ENCODE results near the gene LPP.

LPP gene

DNA sequence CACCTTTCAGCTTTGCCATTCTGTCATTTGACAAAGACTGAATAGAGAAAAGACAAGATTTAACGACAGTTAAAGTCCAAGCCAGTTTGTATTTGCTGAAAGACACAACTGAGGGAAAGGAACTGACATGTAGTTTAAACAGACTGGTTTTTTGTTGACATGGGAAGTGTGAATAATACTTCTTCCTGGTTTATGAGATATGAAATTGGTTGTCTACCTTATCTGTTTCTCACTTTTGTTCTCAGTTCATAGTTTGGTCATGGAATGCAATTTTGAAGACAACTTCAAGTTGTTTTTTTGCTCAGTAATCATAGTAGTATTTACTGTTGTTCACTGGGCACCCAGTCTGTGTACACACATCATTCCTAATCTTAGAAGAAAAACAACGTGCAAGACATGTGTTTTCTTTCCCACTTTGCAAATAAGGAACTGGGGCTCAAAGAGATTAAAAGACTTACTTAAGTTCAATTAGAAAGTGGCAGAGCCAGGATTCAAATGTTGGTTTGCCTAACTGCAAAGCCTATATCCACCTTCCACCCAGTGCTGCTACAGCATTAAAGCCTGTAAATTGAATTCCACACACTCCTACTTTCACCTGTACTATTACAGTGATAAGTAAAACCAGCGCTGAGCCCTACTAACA is 103.5 kb downstream of the LPP start:
- no peak for DNase-seq

DNA sequence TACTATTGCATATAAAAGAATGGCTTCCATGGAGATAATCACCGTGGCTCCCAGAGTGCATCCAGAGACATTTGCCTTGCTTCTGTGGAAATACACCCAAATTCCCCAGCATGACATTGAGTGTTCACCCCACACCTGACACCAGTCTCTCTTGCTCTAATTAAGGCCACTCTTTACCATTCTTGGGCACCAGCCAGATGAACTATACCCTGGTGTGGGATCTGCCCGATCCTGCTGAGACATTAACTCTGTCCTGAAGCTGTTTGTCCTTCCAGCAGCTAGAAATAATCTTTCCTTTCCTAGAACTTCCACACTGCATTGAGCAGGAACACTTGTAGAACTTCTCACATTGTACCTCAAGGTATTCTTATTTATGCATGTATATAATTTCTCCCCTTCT is 105.2 kb downstream of the LPP start:
- DNase-seq: no peak

DNA sequence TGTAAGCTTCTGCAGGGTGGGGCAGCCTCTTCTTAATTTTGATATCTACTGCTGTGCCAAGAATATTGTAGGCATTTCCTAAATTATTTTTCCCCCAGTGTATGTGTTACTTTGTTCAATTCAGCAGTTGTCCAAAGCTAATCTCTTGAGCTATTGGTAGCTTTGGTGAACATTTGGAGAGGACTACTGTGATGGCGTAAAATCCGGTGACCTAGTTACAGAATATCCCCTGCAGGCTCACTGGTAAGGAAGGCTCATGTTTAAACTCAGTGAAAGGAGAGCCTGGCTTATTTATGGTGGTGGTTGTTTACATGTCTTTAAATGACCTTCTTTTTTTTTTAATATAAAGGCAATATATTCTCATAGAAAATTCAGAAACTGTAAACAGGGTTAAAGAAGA is 105.6 kb downstream of the LPP start:
- DNase-seq: no peak

DNA sequence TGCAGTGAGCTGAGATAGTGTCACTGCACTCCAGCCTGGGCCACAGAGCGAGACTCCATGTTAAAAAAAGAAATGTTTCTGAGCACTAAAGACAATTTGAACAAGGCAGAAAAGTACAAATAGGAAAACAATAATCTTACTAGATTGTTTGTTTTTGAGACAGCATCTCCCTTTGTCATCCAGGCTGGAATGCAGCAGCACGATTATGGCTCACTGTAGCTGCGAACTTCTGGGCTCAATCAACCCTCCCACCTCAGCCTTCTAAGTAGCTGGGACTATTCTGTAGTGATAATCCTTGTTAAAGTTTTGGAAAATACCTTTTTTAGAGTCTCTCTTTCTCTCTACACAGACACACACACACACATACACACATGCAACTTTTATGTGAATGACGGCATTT is 107.1 kb downstream of the LPP start:
- DNase-seq: no peak

DNA sequence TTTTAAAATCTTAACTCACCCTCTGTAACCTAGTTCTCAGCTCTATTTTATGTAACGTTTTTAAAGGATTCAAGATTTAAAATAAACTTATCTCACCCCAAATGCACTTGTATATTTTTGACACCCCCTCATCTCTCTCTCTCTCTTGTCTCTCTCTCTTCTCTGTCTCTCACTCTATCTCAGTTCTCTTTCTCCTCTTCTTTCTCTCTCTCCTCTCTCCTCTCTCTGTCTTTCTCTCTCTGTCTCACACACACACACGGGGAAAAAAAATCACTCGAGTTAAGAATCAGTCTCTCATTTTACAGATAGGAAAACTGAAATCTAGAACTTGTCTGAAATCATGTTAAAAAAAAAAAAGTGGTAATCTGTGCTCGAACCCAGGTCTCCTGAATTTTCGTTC is 108.5 kb downstream of the LPP start:
- DNase-seq: no peak

DNA sequence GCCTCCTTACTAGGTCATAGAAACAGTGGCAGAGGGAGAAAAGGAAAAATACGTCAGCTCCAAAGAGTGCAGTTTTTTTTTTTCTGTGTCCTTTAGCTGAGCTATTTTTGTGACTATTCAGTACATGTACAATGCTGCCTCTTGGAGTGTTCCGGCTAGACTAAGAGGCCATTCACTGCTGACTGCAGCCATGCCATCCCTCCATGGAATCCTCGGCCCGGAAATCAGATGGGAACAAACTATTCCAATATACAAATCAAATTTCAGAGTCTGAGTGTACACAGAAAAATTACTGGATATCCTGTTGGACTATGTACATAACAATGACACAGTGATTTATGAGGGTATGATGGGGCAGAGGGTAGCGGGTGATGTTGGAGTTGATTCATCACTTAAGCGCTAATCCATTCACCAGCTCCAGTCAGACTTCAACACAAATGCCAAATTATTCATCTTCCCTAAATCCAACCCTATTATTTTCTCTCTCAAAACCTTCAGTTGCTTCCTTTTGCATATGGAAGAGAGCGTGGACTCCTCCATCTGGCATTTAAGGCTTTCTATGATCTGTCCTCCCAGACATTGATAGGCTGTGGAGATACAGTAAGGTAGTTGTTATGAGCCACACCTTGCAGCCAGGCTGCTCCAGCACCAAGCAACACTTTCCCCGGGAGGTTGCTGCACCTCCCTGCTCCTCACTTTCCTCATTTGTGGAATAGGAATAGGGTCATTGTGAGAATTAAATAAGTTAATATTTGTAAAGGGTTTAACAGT is 109.1 kb downstream of the LPP start:
- DNase-seq: no peak

DNA sequence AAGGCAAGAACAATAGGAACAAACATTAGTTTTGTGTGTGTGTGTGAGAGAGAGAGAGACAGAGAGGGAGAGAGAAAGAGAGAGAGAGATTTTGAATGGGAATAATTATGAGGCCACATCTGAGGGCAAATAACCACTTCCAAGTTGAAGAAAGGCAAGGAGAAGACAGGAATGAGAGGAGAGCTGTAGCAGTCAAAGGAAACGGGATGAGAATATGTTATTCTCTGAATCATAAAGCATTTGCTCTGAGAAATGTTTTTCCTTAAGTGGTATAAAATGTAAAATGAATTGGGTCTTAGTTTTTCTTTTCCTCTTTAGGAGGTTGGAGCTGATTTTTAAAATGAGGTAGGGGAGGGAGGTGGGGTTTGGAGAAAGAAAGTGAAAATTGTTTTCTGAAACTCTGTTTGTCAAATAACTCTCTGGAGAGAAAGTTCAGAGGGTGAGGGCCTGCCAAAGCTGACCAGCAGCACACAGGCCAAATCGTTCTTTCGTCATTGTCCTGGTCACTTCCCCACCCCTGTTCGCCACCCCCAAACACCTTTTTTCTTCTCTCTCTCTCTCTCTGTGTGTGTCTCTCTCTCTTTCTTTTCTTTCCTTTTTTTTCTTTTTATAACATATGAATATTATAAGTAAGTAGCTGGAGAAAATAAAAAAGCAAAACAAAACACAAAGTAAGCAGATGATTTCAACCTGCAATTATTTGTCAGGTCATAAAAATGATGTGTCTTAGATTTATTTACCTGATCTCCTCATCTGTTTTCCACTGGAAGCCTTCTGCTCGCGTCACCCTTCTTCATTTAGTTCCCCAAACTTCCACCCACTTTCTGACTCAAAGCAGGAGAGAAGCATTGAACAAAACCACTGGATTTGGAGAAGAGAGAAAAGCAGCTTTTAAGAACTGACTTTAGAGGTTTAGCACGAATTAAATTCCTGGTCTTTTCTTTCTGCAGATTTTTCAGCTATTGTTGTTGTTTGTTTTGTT is 110.6 kb downstream of the LPP start:
- no peak for DNase-seq

DNA sequence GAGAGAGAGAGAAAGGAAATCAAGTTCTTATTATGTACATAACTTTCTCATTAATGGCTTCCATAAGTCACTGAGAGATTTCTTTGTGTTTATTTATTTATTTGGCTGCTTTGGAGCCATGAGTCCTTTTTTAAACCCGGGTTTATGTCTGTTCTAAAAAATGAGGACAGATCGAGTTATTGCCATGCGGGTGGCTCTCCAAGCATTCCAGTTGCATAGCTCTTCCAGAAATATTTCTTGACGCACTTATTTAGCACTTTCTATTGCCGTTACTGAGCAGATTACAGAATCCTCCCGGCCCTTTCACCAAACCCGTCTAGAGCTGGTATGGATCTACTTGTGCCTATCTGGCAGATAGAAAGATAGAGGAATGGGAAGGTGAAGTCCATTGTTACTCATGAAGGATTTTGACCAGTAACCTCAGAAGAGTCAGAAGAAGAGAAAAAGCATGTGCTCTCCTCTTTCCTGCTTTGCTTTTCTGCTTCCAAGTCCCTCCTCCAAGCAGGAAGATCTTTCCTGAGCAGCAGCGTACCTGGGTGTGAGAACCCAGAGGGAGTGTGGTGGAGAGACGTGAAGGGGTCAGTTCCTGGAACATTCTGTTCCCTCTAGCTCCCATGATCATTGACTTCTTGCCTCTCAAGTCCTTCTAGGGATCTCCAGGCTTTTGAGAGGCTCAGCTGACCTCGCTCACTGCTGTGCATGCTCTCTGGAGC is 112.8 kb downstream of the LPP start:
- no peak for DNase-seq

DNA sequence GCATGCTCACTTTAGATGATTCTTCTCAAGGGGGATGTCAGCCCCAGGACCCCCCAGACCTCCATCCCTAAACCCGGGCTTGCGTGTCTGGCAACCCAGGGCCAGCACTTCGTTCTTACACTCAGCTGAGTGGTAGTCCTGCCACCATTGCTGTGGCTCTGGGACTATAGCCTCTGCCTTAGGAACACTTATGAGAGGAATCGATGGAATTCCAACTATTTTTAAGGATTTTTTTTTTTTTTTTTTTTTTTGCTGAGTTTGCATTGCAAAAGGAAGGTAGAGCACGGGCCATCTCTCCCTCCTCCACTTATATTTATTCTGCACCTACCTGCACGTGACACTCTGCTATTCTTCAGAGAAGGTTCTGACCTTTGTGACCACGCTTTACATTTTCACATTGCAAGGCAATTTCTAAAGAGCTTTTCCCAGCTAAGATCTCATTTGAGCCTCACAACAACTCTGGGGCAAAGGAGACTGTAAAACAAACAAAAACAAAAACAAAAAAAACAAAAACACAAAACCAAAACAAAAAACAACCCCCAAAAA is 113.9 kb downstream of the LPP start:
- DNase-seq: no peak

DNA sequence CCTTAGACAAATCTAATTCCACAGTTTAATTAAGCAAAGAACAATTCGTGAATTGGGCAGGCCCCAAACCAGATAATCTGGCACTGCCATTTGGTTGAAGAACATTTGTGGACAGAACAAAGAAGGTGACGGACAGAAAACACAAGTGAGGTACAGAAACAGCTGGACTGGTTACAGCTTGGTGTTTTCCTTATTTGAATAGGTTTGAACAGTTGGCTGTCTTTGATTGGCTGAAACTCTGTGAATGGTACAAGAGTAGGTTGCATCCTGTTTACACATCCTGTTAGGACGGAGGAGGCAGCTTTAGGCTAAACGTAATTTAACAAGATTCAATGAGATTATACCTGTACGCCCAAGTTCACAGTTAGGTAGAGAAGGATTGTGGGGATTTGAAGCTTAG is 114.4 kb downstream of the LPP start:
- no peak for DNase-seq

DNA sequence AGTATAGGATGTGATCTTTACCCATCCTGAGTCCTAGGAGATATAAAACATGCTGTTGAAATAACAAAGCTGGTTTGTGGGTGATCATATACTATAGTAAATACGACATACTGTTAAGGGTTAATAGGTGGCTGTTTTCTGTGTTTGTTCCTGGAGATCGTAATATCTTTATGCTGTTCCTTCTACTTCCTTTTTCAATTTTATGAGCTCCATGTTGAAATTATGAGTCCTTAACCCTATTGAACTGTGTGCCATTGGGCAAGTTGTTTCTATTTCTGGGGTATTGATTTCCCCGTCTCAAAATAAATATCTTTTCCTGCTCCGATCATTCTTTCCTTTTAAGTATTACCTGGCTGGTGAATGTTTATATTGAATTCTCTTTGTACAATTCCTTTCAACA is 115.1 kb downstream of the LPP start:
- no peak for DNase-seq

DNA sequence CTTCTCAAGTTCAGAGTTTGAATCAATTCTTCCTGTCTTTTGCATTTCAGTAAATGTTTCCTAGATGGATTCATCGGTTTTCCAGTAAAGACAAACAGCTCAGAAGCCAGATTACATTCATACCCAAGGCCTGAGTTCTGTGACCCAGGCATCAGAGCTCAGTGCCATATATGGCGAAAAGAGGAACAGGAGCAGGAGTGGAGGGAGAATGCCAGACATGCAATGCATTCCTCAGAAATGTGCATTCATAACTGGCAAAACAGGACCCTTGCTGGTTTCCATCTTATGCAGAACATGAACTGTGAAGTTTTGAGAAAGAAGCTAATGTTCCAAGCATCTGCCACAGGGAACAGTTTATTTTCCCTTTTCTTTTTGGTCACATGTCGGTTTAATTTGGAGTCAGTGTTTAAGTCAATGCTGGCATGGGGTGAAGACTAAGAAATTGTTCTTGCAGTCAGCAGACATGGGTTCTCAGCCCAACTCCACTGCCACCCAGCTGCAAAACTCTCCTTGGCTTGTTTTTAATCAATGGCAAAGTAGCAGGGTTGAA is 116.5 kb downstream of the LPP start:
- DNase-seq: no peak

DNA sequence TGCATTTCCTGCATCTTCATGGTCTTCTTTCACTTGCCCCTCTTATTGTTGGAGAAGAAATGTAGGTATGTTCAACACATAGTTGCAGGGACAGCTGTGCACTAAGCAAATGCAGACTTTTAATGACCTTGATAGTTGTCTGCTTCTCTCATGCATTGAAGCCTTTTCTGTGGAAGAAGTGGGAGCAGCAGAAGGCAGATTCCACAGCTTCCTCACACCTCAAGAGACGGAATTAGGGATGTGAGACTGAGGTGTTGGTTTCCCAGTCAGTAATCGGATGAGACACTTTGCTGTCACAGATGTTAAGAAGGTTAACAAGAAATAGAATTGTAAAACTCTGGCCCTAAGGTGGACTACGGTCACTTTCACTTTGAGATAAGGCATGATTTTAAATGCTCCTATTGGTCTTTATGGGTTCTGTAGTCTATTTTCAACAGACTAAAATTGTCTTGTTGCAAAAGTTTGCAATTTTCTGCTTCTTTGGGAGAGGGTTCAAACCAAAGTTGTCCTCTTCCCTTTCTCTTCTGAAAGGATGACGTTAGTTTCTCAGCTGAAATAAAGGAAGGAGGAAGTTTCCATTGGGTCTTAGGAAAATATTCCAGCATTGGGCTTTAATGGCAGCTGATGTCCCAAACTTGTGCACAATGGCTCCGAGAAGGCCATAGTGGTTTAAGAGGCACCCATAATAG is 117.4 kb downstream of the LPP start:
- no peak for DNase-seq

DNA sequence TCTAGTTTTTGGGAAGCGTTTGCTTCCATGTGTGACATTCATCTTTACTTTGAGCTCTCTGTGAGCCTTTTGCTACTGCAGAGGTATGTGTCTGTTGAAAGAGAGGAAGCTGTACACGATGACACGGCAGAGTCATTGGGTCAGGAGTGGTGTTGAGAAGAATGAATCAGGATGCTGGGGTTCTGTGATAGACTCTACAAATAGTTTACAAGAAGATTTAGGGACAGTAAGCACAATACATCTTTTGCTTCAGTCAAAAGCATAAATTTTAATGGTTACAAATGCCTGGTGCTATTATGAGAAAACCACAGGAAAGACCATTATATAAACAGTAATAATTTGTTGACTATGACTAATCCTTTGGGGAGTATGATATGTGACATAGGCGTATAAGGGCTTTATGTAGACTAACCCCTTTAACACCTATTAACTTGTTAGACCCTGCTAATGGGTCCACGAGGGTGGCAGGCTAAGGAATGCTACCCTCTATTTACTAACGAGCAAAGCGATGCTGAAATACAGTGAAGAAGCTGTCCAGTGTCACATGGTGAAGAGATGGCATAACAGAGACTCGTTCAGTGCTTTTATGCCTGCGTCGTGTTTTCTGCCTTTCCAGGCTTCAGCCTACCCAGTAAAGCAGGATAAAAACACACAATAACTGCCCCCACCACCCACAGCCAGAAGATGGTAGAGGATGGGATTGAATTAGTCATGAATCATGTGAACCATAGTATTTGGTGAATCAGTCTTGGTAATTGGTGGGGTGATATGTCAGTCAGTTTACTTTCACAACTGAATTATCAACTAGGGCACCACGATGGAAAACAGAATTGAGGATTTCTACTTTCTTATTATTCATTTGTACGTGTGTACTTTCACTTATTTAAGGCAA is 118.8 kb downstream of the LPP start:
- DNase-seq: no peak

DNA sequence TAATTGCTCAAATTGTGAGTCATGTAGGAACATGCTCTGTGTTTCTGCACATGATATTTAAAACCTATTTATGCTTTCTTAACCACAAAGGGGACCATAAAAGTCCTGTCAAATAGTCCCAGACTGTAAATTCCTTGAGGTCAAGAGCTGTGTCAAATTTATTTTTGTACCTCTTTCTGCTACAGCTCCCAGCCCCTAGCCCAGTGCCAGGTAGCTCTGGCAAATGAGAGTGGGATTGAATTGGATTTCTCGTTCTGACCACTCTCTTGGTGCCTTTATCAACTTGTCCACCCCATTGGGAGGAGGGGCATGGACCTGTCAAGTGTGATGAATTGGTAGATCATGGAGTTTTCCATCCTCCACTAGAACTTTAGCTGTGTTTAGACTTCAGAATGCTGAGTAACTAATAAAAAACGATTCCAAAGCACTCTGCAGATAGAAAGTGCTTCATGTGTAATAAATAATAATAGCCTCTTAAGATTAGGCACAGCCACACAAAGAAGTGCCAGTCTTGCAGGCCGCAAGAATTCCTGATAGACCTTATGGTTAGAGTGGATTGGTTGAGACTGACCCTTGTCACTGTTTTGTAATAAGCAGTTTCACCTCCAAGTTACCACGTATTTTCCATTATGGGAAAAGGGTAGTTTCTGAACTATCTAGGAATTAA is 120.4 kb downstream of the LPP start:
- DNase-seq: no peak

DNA sequence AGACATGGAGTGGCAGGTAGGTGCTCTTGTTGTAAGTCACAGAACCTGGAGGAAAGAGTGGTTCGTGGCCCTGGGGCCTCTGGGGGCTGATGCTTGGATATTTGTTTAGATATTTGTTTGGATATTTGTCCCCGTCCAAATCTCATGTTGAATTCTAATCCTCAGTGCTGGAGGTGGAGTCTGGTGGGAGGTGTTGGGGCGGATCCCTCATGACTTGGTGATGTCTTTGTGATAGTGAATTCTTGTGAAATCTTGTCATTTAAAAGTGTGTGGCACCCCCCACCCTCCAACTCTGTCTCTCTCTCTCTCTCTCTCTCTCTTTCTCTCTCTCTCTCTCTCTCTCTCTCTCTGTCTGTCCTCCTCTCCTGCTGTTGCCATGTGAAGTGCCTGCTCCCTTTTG is 122.4 kb downstream of the LPP start:
- no peak for DNase-seq

DNA sequence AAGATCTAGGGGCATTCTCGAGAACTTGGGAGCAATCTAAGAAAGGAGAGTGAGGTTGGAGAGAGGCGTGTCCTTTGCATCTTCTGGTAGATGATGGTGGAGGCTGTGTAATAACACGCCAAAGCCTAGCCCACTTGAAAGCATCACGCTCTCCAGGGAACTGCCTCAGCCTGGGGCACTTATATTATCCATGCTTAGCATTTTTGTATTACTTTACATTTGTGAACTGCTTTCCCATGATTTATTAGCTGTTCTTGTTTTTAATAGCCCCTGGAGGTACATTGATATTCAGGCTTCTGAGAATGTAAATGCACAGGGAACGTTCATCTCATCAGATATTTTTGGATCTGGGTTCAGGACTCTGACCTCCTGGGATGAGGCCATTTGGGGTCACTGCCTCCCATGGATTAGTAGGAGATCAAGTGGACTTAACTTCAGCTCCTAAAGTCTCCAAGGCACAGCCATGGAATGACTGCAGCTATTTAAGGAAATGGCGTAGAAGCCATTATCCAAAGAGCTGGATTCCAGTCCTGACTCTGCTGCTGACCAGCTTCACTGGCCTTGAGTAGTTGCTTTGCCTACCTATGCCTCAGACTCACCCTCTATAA is 124.9 kb downstream of the LPP start:
- DNase-seq: no peak

DNA sequence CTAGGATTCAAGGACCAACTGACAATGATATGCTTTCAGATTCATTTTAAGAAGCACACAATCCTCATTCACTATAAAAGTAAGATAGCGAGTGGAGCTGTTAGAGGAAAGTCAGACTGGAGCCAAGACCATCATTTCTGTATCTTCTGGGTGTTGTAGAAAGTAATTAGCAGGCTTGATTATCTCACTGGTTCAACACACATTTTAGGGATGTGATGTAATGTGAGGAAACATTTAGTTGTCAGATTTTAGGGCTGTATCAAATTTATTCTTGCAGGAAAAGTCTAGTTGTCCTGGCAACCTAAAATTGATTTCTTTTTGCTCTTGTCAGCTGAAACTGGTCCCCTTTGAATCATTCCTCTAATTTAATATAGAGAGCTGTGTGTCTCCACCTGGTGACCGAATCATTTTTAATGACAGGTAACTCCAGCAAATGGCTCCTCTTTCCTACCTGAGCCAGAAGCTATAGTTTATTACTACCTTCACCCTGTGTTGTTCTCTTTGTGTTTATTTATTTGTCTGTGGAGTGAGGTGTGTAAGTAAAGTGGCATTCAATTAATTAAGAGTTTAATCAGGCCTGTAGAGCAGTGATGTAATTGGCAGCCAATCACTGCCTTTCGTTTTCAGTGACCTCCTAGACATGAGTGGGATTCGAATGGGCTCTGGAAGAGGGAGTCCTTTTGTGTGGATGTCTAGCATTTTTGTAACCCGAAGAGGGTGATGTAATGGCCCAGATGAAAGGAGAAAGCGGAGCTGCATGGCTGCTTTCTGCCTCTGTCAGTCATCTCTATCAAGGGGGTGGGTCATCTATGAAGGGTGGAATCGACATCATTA is 125.8 kb downstream of the LPP start:
- DNase-seq: no peak

DNA sequence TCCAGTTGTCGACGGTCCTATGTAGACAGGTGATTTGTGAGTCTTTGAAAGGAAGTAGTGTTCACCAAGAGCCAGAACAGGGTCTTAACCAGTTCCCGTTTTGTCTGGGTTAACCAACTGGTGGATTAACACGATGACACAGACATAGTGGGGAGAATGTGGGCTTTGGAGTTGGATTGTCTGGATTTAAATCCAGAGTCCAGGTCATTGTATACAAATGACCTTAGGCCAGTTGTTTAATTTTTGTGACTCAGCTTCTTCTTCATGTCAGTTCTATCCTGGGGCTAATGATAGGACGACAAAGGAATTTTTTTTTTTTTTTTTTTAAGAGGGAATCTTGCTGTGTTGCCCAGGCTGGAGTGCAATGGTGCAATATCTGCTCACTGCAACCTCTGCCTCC is 126.7 kb downstream of the LPP start:
- no peak for DNase-seq
